Psoas muscle (tissue), 8 donors: ENCODE data around the gene ADCY6. TPM values are rescaled to one million over a fixed set of nuclear protein-coding genes. Genes with fewer than 3 reads are reported as not detected.

Experiments
- ATAC-seq, 4 donors: fragments of 200-7000 bp; cut with Tn5 transposase; one replicate each; pipeline ENCODE4 v1.9.1; 2020; ENCODE audit warnings: moderate library complexity in 3 of 4, mild to moderate bottlenecking in 2 of 4
- DNase-seq, 2 donors: peaks; one replicate each; pipeline ENCODE4 v3.0.0-alpha.2; 2020
- H3K27ac ChIP-seq: fragments of 200-600 bp; one replicate; pipeline ENCODE4 v1.8.0; 2022
- H3K27me3 ChIP-seq, 3 donors: fragments of 200-600 bp in 1 of 3; one replicate each; pipeline versions ENCODE4 v1.6.1 to v1.8.0; 2013 to 2022; ENCODE audit warnings: low read length in 2 of 3, mild to moderate bottlenecking in 2 of 3, moderate library complexity in 1 of 3; ENCODE audit not compliant: insufficient read depth in 3 of 3
- H3K36me3 ChIP-seq, 2 donors: fragments of 200-600 bp in 1 of 2; one replicate each; pipeline versions ENCODE4 v1.6.1 to v1.8.0; 2013 to 2022; ENCODE audit warnings: low read depth in 1 of 2, mild to moderate bottlenecking in 1 of 2, moderate library complexity in 1 of 2; ENCODE audit not compliant: insufficient read depth in 1 of 2
- H3K4me1 ChIP-seq: fragments of 200-600 bp; one replicate; pipeline ENCODE4 v1.8.0; 2022
- H3K4me3 ChIP-seq: fragments of 200-600 bp; one replicate; pipeline ENCODE4 v1.8.0; 2022; ENCODE audit warnings: mild to moderate bottlenecking
- H3K9me3 ChIP-seq: fragments of 200-600 bp; one replicate; pipeline ENCODE4 v1.8.0; 2022
- CTCF ChIP-seq: fragments of 200-600 bp; IDR thresholded peaks from one replicate; pipeline ENCODE4 v1.8.0; 2022; ENCODE audit warnings: antibody characterized with exemption
- WGBS, 3 donors: extraction: QIAGEN DNeasy Blood & Tissue Kit; methylation state at CpG; one replicate each; pipeline versions ENCODE4 v1.1.6 to v1.1.7; 2013; 5-methylcytosine and 5-hydroxymethylcytosine counted together
- intact Hi-C, 2 donors: fragments of 100-400 bp; cut with DNase I; formaldehyde crosslinking; loops; one replicate each; pipeline versions ENCODE4 v1.11.0 to v1.14.2; 2022
- polyA plus RNA-seq, 3 donors: library from polyadenylated mRNA; stranded (reverse); fragments of 200-250 nt; gene quantifications; one replicate each; pipeline ENCODE4 v1.2.3, GENCODE V29; 2013
- total RNA-seq, 4 donors: library from RNA; stranded (reverse); fragmentation: NEBNext Ultra II Directional in 2 of 4; extraction: Animal tissue kit (Norgen Biotek cat#: 25700) in 2 of 4; gene quantifications; one replicate each; pipeline versions ENCODE4 v1.2.1 to v1.2.4, GENCODE V29; 2021 to 2023
- donor health status: healthy with polysubstance abuse.
- donor health status: DM: no; HTN: no; CAD: no; lungs with moderate emphysema.
- donor health status: Bipolar disorder and iron deficiency.
- donor health status: healthy.
- donor health status: DM: yes; HTN: yes; CAD: no.
- donor health status: DM: no; HTN: no; CAD: no.
- donor health status: DM: no; HTN: no; CAD: no.
- donor health status: DM: yes; HTN: yes; CAD: no.

Gene ADCY6
- total and polyA plus RNA-seq, 7 donors: 5.3 to 18.9 (median 13.1) TPM

- H3K36me3 ChIP-seq: peaks cover 6 to 42% of the 10 kb centered on the region in 2 donors
- no peaks in the 10 kb centered on the region for H3K4me1 ChIP-seq
- no peaks in the 10 kb centered on the region for H3K27me3 ChIP-seq
- intact Hi-C loops: no loop called here
- no peaks in the 10 kb centered on the region for H3K9me3 ChIP-seq
- no peak for TF ChIP-seq CTCF
- WGBS, 3 donors: 76 to 84% (median 78%) methylated on average over 15 of the region's 15 CpGs
- no peak for ATAC-seq
- no peak overlapping the region for H3K27ac ChIP-seq
- no peak overlapping the region for H3K4me3 ChIP-seq
- no peak for DNase-seq
These were observed 37.4 kb upstream of the ADCY6 start for GRCh38 chr12:48826209-48826855.

GRCh38 chr12:48824905-48825304 is 36.0 kb upstream of the ADCY6 start:
- no peaks in the 10 kb centered on the region for H3K27me3 ChIP-seq
- no peak overlapping the region for H3K4me3 ChIP-seq
- no peak for TF ChIP-seq CTCF
- peaks cover 0 to 28% of the 10 kb centered on the region in 2 donors for H3K36me3 ChIP-seq
- H3K27ac ChIP-seq: no peak overlapping the region
- intact Hi-C loops: no loop called here
- WGBS, 3 donors: 90 to 93% (median 92%) methylated on average over 4 of the region's 4 CpGs
- H3K4me1 ChIP-seq: no peaks in the 10 kb centered on the region
- ATAC-seq: no peak
- H3K9me3 ChIP-seq: no peaks in the 10 kb centered on the region
- DNase-seq: no peak

DNA sequence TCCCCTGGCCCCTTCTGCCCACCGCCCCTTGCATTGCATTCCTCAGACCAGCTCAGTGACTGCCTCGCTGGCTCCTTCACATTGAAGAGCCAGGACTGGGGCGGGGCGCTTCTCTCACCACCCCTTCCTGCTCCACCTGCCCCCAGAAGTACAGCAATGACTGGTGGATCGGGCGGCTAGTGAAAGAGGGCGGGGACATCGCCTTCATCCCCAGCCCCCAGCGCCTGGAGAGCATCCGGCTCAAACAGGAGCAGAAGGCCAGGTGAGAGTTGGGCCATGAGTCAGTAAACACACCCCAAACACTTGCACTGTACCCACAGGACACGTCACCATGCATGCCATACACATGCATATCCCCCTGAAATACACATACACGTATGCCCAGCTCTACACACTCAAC is 35.2 kb upstream of the ADCY6 start:
- Histone ChIP-seq H3K4me1 (no peaks in the 10 kb centered on the region), H3K27ac (no peak overlapping the region), H3K27me3 (peaks cover 0 to 3% (median 2%) of the 10 kb centered on the region in 3 donors), H3K36me3 (peaks cover 0 to 20% of the 10 kb centered on the region in 2 donors), H3K4me3 (no peak overlapping the region), H3K9me3 (no peaks in the 10 kb centered on the region)
- no peak for TF ChIP-seq CTCF
- intact Hi-C loops: no loop called here
- WGBS, 3 donors: 72 to 79% (median 78%) methylated on average over 12 of the region's 12 CpGs
- ATAC-seq (no peak), DNase-seq (no peak)

DNA sequence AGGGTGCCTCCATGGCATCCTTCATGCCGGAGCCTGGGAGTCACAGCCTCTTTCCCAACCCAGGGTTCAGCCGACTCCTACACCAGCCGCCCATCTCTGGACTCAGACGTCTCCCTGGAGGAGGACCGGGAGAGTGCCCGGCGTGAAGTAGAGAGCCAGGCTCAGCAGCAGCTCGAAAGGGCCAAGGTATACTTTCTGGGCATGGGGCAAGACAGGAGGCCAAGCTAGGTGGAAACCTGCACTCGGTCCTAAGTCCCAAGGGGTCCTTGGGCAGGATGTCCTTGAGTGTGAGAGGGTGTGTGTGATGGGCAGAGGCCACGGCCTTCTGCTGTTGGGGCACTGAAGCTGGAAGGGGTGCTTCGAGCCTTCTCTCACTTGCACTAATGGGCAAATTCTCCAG is 34.4 kb upstream of the ADCY6 start:
- intact Hi-C loops: no loop called here
- Histone ChIP-seq H3K4me1 (no peaks in the 10 kb centered on the region), H3K36me3 (peaks cover 0 to 12% of the 10 kb centered on the region in 2 donors), H3K9me3 (no peaks in the 10 kb centered on the region), H3K27me3 (peaks cover 0 to 10% (median 2%) of the 10 kb centered on the region in 3 donors), H3K4me3 (no peak overlapping the region), H3K27ac (no peak overlapping the region)
- WGBS, 3 donors: 85 to 87% (median 87%) methylated on average over 11 of the region's 11 CpGs
- no peak for TF ChIP-seq CTCF
- ATAC-seq (no peak), DNase-seq (no peak)

GRCh38 chr12:48822711-48823110 is 33.8 kb upstream of the ADCY6 start:
- TF ChIP-seq CTCF: no peak
- Histone ChIP-seq H3K4me3 (no peak overlapping the region), H3K9me3 (no peaks in the 10 kb centered on the region), H3K27me3 (peaks cover 0 to 15% (median 2%) of the 10 kb centered on the region in 3 donors), H3K27ac (no peak overlapping the region), H3K36me3 (peaks cover 0 to 7% of the 10 kb centered on the region in 2 donors), H3K4me1 (no peaks in the 10 kb centered on the region)
- WGBS, 3 donors: 76 to 81% (median 81%) methylated on average over 2 of the region's 2 CpGs
- no peak for DNase-seq
- intact Hi-C loops: no loop called here
- ATAC-seq: no peak
